DND-41 (cell line): ENCODE results near the gene SPATA17.

Experiments
- ATAC-seq: fragments of 200-7000 bp; cut with Tn5 transposase; 3 replicates; pipeline ENCODE4 v1.9.1; 2021; ENCODE audit warnings: low read depth; ENCODE audit not compliant: insufficient read depth
- DNase-seq: peaks from one replicate; pipeline ENCODE4 v3.0.0-alpha.2; 2020
- H2AFZ ChIP-seq: 2 replicates; pipeline ENCODE4 v1.6.0; 2012; ENCODE audit warnings: low read depth, low read length
- H3K27ac ChIP-seq: 2 replicates; pipeline ENCODE4 v1.5.1; 2012; ENCODE audit warnings: low read length, inconsistent platforms
- H3K27me3 ChIP-seq: fragments of 200-600 bp; sonication (generic); 2 replicates; pipeline ENCODE4 v1.6.0; 2012; ENCODE audit warnings: low read length, mild to moderate bottlenecking, inconsistent platforms; ENCODE audit not compliant: insufficient read depth, poor library complexity
- H3K36me3 ChIP-seq: 2 replicates; pipeline ENCODE4 v1.5.1; 2012; ENCODE audit warnings: low read length, inconsistent platforms; ENCODE audit not compliant: insufficient read depth
- H3K4me1 ChIP-seq: 2 replicates; pipeline ENCODE4 v1.5.1; 2012; ENCODE audit warnings: mild to moderate bottlenecking, low read length; ENCODE audit not compliant: insufficient read depth
- H3K4me2 ChIP-seq: 2 replicates; pipeline ENCODE4 v1.6.0; 2012; ENCODE audit warnings: mild to moderate bottlenecking, moderate library complexity, low read length, inconsistent platforms; ENCODE audit not compliant: insufficient read depth
- H3K4me3 ChIP-seq, 2 experiments: fragments of 200-600 bp in 1 of 2; shearing (Covaris generic) in 1 of 2; 2 replicates each; pipeline ENCODE4 v1.5.1; 2012 to 2016; ENCODE audit warnings: inconsistent platforms in 2 of 2, low read length in 2 of 2, mild to moderate bottlenecking in 2 of 2, low read depth in 1 of 2, moderate library complexity in 1 of 2
- H3K79me2 ChIP-seq: 2 replicates; pipeline ENCODE4 v1.6.0; 2012; ENCODE audit warnings: low read length, inconsistent platforms; ENCODE audit not compliant: insufficient read depth
- H3K9ac ChIP-seq: 2 replicates; pipeline ENCODE4 v1.6.0; 2012; ENCODE audit warnings: low read depth, mild to moderate bottlenecking, inconsistent platforms, low read length, moderate library complexity
- H3K9me3 ChIP-seq: 2 replicates; pipeline ENCODE4 v1.5.1; 2012; ENCODE audit warnings: low read length, moderate library complexity, mild to moderate bottlenecking, inconsistent platforms; ENCODE audit not compliant: insufficient read depth, severe bottlenecking
- H4K20me1 ChIP-seq: 2 replicates; pipeline ENCODE4 v1.6.0; 2012; ENCODE audit warnings: low read length; ENCODE audit not compliant: insufficient read depth
- EZH2 ChIP-seq: IDR thresholded peaks from 3 replicates; pipeline ENCODE4 v1.6.1; 2012; ENCODE audit warnings: borderline replicate concordance, low read depth, mild to moderate bottlenecking, moderate library complexity, low read length, inconsistent platforms; ENCODE audit not compliant: severe bottlenecking
- TF ChIP-seq, protein P1 (sequence below): IDR thresholded peaks from 2 replicates; pipeline ENCODE4 v1.5.1; 2012; ENCODE audit warnings: borderline replicate concordance, low read length, moderate library complexity, mild to moderate bottlenecking; ENCODE audit not compliant: poor library complexity, severe bottlenecking; ENCODE audit errors: extremely low read depth

SPATA17 gene

DNA sequence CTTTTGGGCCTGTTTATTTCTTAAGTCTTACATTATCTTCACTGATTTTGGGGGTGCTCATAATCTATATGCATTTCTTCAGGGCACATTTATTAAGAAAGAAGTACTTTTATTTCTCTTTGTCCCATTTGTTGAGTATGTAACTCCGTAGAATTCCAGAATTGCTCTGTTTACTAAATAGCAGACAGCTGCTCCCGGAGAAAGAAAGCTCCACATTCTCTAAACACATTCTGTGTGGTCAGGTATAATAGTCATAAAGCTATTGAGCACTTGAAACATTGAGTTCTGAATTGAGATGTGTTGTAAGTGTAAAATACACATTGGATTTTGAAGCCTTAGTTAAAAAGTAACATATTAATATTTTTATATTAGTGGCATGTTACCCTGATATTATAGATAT is 206.5 kb downstream of the SPATA17 start:
- Histone ChIP-seq H3K9me3 (no peaks in the 10 kb centered on the region), H3K4me1 (peaks cover 4% of the 10 kb centered on the region; the same call in 1 of the 2 replicates), H3K4me2 (no peak overlapping the region), H3K9ac (no peak overlapping the region), H2AFZ (no peak overlapping the region), H3K36me3 (no peaks in the 10 kb centered on the region), H3K27me3 (no peaks in the 10 kb centered on the region), H3K27ac (no peak overlapping the region), H3K79me2 (no peaks in the 10 kb centered on the region), H4K20me1 (no peaks in the 10 kb centered on the region), H3K4me3 (no peak overlapping the region)
- ATAC-seq (no peak), DNase-seq (no peak)
- TF ChIP-seq, protein P1, sequence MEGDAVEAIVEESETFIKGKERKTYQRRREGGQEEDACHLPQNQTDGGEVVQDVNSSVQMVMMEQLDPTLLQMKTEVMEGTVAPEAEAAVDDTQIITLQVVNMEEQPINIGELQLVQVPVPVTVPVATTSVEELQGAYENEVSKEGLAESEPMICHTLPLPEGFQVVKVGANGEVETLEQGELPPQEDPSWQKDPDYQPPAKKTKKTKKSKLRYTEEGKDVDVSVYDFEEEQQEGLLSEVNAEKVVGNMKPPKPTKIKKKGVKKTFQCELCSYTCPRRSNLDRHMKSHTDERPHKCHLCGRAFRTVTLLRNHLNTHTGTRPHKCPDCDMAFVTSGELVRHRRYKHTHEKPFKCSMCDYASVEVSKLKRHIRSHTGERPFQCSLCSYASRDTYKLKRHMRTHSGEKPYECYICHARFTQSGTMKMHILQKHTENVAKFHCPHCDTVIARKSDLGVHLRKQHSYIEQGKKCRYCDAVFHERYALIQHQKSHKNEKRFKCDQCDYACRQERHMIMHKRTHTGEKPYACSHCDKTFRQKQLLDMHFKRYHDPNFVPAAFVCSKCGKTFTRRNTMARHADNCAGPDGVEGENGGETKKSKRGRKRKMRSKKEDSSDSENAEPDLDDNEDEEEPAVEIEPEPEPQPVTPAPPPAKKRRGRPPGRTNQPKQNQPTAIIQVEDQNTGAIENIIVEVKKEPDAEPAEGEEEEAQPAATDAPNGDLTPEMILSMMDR = no peak
- no peak for TF ChIP-seq EZH2

DNA sequence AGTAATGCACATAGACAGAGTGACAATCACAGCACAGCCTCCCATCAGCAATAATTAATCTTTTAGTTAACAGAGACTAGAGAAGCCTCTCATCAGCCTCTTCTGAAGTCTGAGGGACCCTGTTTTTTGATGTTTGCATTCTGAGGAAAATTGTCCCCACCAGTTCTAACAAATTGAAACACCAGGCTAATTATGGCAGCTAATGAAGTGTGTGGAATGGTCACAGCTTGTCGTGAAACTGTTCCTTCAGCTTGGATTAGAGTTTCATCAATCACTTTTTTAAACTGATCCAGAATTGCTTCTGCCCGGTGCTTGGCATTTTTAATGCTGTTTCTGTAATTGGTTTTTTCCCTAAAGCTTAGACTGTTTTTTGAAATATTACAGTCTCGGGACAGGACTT is 208.0 kb downstream of the SPATA17 start:
- Histone ChIP-seq H3K4me2 (no peak overlapping the region), H2AFZ (no peak overlapping the region), H3K9ac (no peak overlapping the region), H3K36me3 (no peaks in the 10 kb centered on the region), H3K27me3 (no peaks in the 10 kb centered on the region), H3K9me3 (no peaks in the 10 kb centered on the region), H4K20me1 (no peaks in the 10 kb centered on the region), H3K4me3 (no peak overlapping the region), H3K79me2 (no peaks in the 10 kb centered on the region), H3K4me1 (peaks cover 4% of the 10 kb centered on the region; the same call in 1 of the 2 replicates), H3K27ac (no peak overlapping the region)
- ATAC-seq = no peak
- TF ChIP-seq EZH2 = no peak
- TF ChIP-seq, protein P1 = no peak
- DNase-seq = no peak

GRCh38 chr1:217846733-217847132 is 215.6 kb downstream of the SPATA17 start:
- Histone ChIP-seq H4K20me1 (no peaks in the 10 kb centered on the region), H3K4me2 (no peak overlapping the region), H2AFZ (no peak overlapping the region), H3K4me3 (no peak overlapping the region), H3K27ac (no peak overlapping the region), H3K4me1 (no peaks in the 10 kb centered on the region), H3K27me3 (no peaks in the 10 kb centered on the region), H3K79me2 (no peaks in the 10 kb centered on the region), H3K9me3 (no peaks in the 10 kb centered on the region), H3K36me3 (no peaks in the 10 kb centered on the region), H3K9ac (no peak overlapping the region)
- DNase-seq (no peak), ATAC-seq (no peak)
- TF ChIP-seq EZH2 = no peak
- TF ChIP-seq, protein P1 = no peak

DNA sequence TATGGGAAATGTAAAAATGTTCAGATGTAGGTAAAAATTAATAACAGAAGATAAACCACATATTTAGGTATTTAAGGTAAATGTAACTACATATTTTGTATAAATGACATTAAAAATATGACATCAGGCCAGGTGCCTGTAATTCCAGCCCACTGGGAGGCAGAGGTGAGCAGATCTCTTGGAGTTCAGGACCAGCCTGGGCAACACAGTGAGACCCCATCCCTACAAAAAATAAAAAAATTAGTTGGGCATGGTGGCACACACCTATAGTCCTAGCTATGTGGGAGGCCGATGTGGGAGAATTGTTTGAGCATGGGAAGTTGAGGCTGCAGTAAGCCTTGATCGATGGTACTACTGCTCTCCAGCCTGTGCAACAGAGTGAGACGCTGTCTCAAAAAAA is 216.5 kb downstream of the SPATA17 start:
- H2AFZ ChIP-seq = no peak overlapping the region
- TF ChIP-seq EZH2 = no peak
- TF ChIP-seq, protein P1 = no peak
- no peak overlapping the region for H3K4me3 ChIP-seq
- H3K79me2 ChIP-seq = no peaks in the 10 kb centered on the region
- H3K9me3 ChIP-seq = no peaks in the 10 kb centered on the region
- no peaks in the 10 kb centered on the region for H3K27me3 ChIP-seq
- H4K20me1 ChIP-seq = no peaks in the 10 kb centered on the region
- no peak for ATAC-seq
- no peak overlapping the region for H3K27ac ChIP-seq
- H3K4me2 ChIP-seq = no peak overlapping the region
- DNase-seq = no peak
- H3K9ac ChIP-seq = no peak overlapping the region
- no peaks in the 10 kb centered on the region for H3K4me1 ChIP-seq
- H3K36me3 ChIP-seq = no peaks in the 10 kb centered on the region
